ENCODE results near the gene TBC1D1. TPM values are rescaled to one million over a fixed set of nuclear protein-coding genes. Genes with fewer than 3 reads are reported as not detected.

Gene TBC1D1
- total and polyA plus RNA-seq, 2 donors (not counting 3 experiments of a cell fraction or from before 2014, with no cell fraction given) = 63.5 to 116 TPM

- H3K9me3 ChIP-seq (replicated peaks; ENCODE audit: control insufficient read depth, insufficient read depth, low read length) = no peaks in the 10 kb centered on the region
- no peaks in the 10 kb centered on the region for H3K79me2 ChIP-seq (ENCODE audit: control insufficient read depth, insufficient read depth, low read length)
- TF ChIP-seq GATA2 (IDR thresholded peaks at IDR 0.05; ENCODE audit: insufficient read depth, insufficient read length, low read depth, low read length) (no peak), FOS (IDR thresholded peaks at IDR 0.05; ENCODE audit: borderline replicate concordance, insufficient read depth, low read length) (peak; percentile 56), POLR2A (IDR thresholded peaks at IDR 0.05; ENCODE audit: low read depth, low read length) (no peak), EZH2 (IDR thresholded peaks at IDR 0.05; ENCODE audit: borderline replicate concordance, low read depth, low read length, severe bottlenecking) (no peak), POLR2AphosphoS5 (IDR thresholded peaks at IDR 0.05; ENCODE audit: insufficient read depth, low read depth, low read length) (no peak), MYC (IDR thresholded peaks at IDR 0.05; ENCODE audit: low read depth, low read length) (no peak), JUN (IDR thresholded peaks at IDR 0.05; ENCODE audit: borderline replicate concordance, insufficient read depth, insufficient read length, low read depth) (peak; percentile 95)
- TF ChIP-seq, protein P1, sequence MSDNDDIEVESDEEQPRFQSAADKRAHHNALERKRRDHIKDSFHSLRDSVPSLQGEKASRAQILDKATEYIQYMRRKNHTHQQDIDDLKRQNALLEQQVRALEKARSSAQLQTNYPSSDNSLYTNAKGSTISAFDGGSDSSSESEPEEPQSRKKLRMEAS (IDR thresholded peaks at IDR 0.05; ENCODE audit: insufficient read depth, insufficient read length) = peak; percentile 76
- TF ChIP-seq, protein P2, sequence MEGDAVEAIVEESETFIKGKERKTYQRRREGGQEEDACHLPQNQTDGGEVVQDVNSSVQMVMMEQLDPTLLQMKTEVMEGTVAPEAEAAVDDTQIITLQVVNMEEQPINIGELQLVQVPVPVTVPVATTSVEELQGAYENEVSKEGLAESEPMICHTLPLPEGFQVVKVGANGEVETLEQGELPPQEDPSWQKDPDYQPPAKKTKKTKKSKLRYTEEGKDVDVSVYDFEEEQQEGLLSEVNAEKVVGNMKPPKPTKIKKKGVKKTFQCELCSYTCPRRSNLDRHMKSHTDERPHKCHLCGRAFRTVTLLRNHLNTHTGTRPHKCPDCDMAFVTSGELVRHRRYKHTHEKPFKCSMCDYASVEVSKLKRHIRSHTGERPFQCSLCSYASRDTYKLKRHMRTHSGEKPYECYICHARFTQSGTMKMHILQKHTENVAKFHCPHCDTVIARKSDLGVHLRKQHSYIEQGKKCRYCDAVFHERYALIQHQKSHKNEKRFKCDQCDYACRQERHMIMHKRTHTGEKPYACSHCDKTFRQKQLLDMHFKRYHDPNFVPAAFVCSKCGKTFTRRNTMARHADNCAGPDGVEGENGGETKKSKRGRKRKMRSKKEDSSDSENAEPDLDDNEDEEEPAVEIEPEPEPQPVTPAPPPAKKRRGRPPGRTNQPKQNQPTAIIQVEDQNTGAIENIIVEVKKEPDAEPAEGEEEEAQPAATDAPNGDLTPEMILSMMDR (IDR thresholded peaks at IDR 0.05; ENCODE audit: extremely low read depth in 1 of 2, insufficient read depth in 1 of 2, low read depth in 1 of 2, low read length in 2 of 2) = no peak
- FAIRE-seq = peak; percentile 90
- dilution Hi-C loops (cut with MboI; ENCODE audit: extremely low pct_ligation_motif_present, low sequenced_read_pairs) = loop anchor here (25.0 kb wide), 1 partner anchor 502 kb away; the partner anchor contains the start of gene KLF3
- peaks cover 33% of the 10 kb centered on the region for H3K4me1 ChIP-seq (ENCODE audit: control insufficient read depth, extremely low read depth, insufficient read depth, low read length)
- intact Hi-C loops (cut with micrococcal nuclease) = loop anchor here (1.0 to 5.0 kb wide), 3 partner anchors 83 to 707 kb away; partner anchors contain the start of gene FAM114A1
- no peak overlapping the region for H3K4me3 ChIP-seq (replicated peaks in 1 of 3; ENCODE audit: insufficient read depth in 1 of 3, low read depth in 1 of 3, low read length in 3 of 3)
- TSS peak; percentile 89 for BruUV-seq (replicated peaks)
- H2AFZ ChIP-seq (ENCODE audit: low read depth, low read length) = peak overlapping the region; percentile 10
- peak overlapping the region; percentile 48 for H3K9ac ChIP-seq (replicated peaks; ENCODE audit: extremely low read depth, insufficient read depth, low read length)
- CTCF ChIA-PET = interaction anchor here (0.7 to 5.3 kb wide), 11 partner anchors 14 to 599 kb away, joined by 3 to 38 read pairs (median 5); no protein-coding TSS in a partner anchor
- H3K9me1 ChIP-seq (replicated peaks; ENCODE audit: control insufficient read depth, extremely low read depth, insufficient read depth, low read length) = no peaks in the 10 kb centered on the region
- H3K4me2 ChIP-seq (ENCODE audit: insufficient read depth, low read length) = peak overlapping the region; percentile 69
- POLR2A ChIA-PET = interaction anchor here (0.6 kb wide), 1 partner anchor 83 kb away, joined by 6 read pairs; no protein-coding TSS in a partner anchor
- H3K27ac ChIP-seq (ENCODE audit: insufficient read depth, low read depth, low read length) = peak overlapping the region; percentile 95
- H4K20me1 ChIP-seq (replicated peaks; ENCODE audit: control insufficient read depth, extremely low read depth, insufficient read depth, low read length) = no peaks in the 10 kb centered on the region
- no peaks in the 10 kb centered on the region for H3K36me3 ChIP-seq (ENCODE audit: control insufficient read depth in 2 of 2, extremely low read depth in 1 of 2, insufficient read depth in 2 of 2, low read length in 2 of 2)
- H3K27me3 ChIP-seq (ENCODE audit: control insufficient read depth in 2 of 2, insufficient read depth in 2 of 2, low read length in 2 of 2) = peaks cover 0 to under 1% of the 10 kb centered on the region in 2 experiments
- peak; percentile 91 for DNase-seq (ENCODE audit: low read depth, low spot score)
Measured at GRCh38 chr4:38160487-38161207, 269.8 kb downstream of the TBC1D1 start.

Data from endothelial cell of umbilical vein (primary cell).